Measurements from ENCODE around the gene SFRP2. TPM values are rescaled to one million over a fixed set of nuclear protein-coding genes. Genes with fewer than 3 reads are reported as not detected.

SFRP2 gene
- total RNA-seq, 1 experiment from 2014 or later = not detected

DNA sequence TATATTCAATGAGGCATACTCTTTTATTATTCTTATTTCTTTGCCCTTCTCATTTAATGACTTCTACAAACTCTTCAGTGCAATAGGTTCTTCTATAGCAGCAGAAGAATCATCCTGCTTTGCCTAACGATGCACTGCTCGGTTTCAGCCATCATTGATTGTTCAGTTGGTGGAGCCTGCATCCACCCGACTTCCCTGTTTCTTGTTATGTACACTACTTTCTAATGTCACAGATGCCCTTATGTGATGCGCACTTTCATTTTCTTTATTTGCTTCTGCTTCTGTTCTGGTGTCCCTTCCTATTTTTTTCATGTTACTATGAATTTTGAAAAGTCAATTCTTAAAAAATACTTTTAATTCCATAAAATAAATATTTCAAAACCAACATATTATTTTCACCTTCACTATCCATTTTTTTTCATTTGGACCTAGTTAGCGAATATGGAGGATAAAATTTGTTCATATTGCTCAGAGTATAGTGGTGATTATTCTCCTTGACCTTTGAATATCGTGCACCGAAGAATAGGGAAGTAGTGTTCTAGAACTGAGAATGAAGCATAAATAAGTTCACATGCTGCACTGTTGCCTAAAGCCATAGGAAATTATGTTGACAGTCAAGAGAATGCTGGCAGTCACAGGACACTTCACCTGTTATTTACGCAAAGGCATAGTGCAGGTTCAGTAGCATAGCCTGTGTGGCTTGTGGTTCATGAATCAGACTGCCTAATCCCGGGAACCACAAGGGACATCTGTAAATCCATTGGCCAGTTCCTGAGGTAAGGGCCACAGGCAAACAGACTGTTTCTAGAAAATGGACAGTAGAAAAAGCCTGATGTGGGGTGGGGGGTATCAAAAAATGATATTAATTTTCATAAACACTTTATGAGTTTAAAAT lies 21.3 kb upstream of the SFRP2 start:
- H3K4me3 ChIP-seq = no peak overlapping the region
- DNase-seq (ENCODE audit: low read depth in 1 of 2, low spot score in 2 of 2) = no peak
- no peaks in the 10 kb centered on the region for H3K4me1 ChIP-seq (replicated peaks)
- H3K27ac ChIP-seq = no peak overlapping the region
- no peaks in the 10 kb centered on the region for H3K36me3 ChIP-seq
- no peaks in the 10 kb centered on the region for H3K9me3 ChIP-seq (replicated peaks)
- H3K27me3 ChIP-seq (replicated peaks) = no peaks in the 10 kb centered on the region

DNA sequence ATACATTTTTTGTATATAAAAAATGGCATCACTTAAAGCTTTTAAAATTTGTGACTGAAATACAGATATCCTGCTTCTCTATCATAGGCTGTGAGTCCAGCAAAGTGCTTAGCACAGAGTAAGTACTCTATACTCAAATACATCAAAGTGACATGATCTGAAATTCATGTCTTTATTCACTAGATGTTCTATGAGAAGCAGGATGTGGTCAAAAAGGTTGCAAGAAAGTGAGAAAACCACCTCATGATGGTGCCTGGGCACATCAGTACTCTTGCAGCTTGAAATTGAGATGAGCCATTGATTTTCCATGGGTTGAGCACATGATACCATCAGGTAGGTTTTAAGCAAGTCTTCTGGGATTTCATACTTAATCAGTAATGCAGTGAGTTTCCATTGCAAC lies 20.4 kb upstream of the SFRP2 start:
- Histone ChIP-seq H3K36me3 (no peaks in the 10 kb centered on the region), H3K27ac (no peak overlapping the region), H3K9me3 (replicated peaks) (no peaks in the 10 kb centered on the region), H3K4me3 (no peak overlapping the region), H3K27me3 (replicated peaks) (no peaks in the 10 kb centered on the region), H3K4me1 (replicated peaks) (no peaks in the 10 kb centered on the region)
- no peak for DNase-seq (ENCODE audit: low read depth in 1 of 2, low spot score in 2 of 2)

GRCh38 chr4:153808175-153808574 lies 19.3 kb upstream of the SFRP2 start:
- no peaks in the 10 kb centered on the region for H3K27me3 ChIP-seq (replicated peaks)
- no peak overlapping the region for H3K4me3 ChIP-seq
- no peak overlapping the region for H3K27ac ChIP-seq
- no peaks in the 10 kb centered on the region for H3K4me1 ChIP-seq (replicated peaks)
- DNase-seq (ENCODE audit: low read depth in 1 of 2, low spot score in 2 of 2) = no peak
- H3K36me3 ChIP-seq = no peaks in the 10 kb centered on the region
- H3K9me3 ChIP-seq (replicated peaks) = no peaks in the 10 kb centered on the region

GRCh38 chr4:153806073-153806472 lies 17.2 kb upstream of the SFRP2 start:
- Histone ChIP-seq H3K27ac (no peak overlapping the region), H3K9me3 (replicated peaks) (no peaks in the 10 kb centered on the region), H3K36me3 (no peaks in the 10 kb centered on the region), H3K4me3 (no peak overlapping the region), H3K4me1 (replicated peaks) (no peaks in the 10 kb centered on the region), H3K27me3 (replicated peaks) (no peaks in the 10 kb centered on the region)
- DNase-seq (ENCODE audit: low read depth in 1 of 2, low spot score in 2 of 2) = no peak

GRCh38 chr4:153804722-153805121 lies 15.8 kb upstream of the SFRP2 start:
- H3K27ac ChIP-seq = no peak overlapping the region
- H3K9me3 ChIP-seq (replicated peaks) = no peaks in the 10 kb centered on the region
- H3K36me3 ChIP-seq = no peaks in the 10 kb centered on the region
- no peaks in the 10 kb centered on the region for H3K27me3 ChIP-seq (replicated peaks)
- no peak overlapping the region for H3K4me3 ChIP-seq
- H3K4me1 ChIP-seq (replicated peaks) = no peaks in the 10 kb centered on the region
- DNase-seq (ENCODE audit: low read depth in 1 of 2, low spot score in 2 of 2) = no peak

DNA sequence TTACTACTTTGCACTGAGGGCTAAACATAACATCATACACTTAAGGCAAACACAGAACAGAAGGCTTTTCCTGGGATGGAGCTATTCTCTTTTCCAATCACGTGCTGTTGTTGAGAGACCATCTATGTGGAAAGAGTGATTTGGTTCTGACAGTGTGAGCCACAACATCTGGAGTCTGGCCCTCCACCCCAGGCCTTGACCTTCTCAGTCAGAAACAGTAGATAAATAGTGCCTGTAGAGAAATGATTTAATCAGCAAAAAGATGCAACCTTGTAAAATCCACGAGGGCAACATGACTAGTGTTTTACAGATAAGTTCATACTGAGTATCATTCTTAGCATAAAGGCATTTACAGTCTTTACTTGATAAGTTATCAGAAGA lies 10.8 kb upstream of the SFRP2 start:
- Histone ChIP-seq H3K9me3 (replicated peaks) (no peaks in the 10 kb centered on the region), H3K4me3 (no peak overlapping the region), H3K4me1 (replicated peaks) (no peaks in the 10 kb centered on the region), H3K27me3 (replicated peaks) (0 out of 2 replicates have a peak, but pooled peaks cover 3% of the 10 kb centered on the region), H3K27ac (no peak overlapping the region), H3K36me3 (no peaks in the 10 kb centered on the region)
- no peak for DNase-seq (ENCODE audit: low read depth in 1 of 2, low spot score in 2 of 2)

DNA sequence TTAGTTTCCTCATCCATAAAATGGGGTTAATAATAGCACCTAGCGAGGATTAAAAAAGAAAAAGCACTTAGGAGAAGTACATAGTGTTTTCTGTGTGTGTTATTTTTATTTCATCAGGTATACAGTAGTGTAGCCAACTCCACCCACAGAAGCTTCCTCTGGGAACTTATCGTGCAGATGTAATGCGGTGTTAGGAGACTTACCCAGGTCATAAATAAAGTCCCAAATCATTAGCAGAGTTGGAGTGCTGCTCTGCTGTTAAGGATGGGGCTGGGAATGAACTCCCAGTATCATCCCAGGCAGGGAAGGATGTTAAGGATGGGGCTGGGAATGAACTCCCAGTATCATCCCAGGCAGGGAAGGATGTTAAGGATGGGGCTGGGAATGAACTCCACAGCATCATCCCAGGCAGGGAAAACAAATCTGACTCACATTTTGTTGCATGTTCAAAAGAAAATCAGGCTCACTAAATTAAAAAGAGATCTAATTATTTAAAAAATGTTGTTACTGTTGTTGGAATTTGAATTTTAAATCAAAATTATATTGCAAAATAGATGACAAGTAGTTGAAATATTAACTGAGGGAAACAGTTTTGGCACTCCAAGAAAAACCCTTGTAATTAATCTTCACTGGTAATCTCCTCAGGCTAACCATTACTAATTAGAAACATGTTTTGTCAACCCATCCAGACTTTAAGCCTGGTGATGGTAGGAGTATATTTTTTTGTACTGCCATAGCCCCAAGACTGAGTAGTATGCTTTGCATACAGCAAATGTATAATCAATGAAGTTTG lies 10.2 kb upstream of the SFRP2 start:
- Histone ChIP-seq H3K4me3 (no peak overlapping the region), H3K9me3 (replicated peaks) (no peaks in the 10 kb centered on the region), H3K27ac (no peak overlapping the region), H3K36me3 (no peaks in the 10 kb centered on the region), H3K4me1 (replicated peaks) (no peaks in the 10 kb centered on the region), H3K27me3 (replicated peaks) (peaks cover 5% of the 10 kb centered on the region; the same call in 1 of the 2 replicates)
- no peak for DNase-seq (ENCODE audit: low read depth in 1 of 2, low spot score in 2 of 2)

DNA sequence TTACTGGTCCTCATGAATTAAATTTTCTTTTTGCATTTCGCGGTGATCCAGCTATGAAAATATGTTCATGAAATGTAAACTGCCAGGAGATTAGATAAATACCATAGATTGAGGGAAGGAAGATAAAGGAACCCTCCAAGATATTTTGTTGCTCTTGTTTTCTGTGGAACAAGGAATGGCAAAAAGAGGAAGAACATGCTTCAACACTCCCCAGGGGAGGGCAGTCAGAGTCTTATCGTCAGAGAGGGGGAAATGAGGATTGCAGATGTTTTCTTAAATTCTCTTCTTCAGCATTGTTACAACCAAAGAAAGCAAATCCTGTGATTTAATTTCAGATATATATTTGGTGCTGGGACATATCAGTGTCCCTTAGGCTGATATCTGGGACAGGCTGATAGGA lies 9.5 kb upstream of the SFRP2 start:
- Histone ChIP-seq H3K4me1 (replicated peaks) (no peaks in the 10 kb centered on the region), H3K36me3 (no peaks in the 10 kb centered on the region), H3K4me3 (no peak overlapping the region), H3K27ac (no peak overlapping the region), H3K27me3 (replicated peaks) (peaks cover 10% of the 10 kb centered on the region), H3K9me3 (replicated peaks) (no peaks in the 10 kb centered on the region)
- no peak for DNase-seq (ENCODE audit: low read depth in 1 of 2, low spot score in 2 of 2)

- H3K9me3 ChIP-seq (replicated peaks) = no peaks in the 10 kb centered on the region
- H3K27ac ChIP-seq = no peak overlapping the region
- no peaks in the 10 kb centered on the region for H3K36me3 ChIP-seq
- H3K27me3 ChIP-seq (replicated peaks) = peaks cover 15% of the 10 kb centered on the region
- no peak for DNase-seq (ENCODE audit: low read depth in 1 of 2, low spot score in 2 of 2)
- H3K4me3 ChIP-seq = no peak overlapping the region
- no peaks in the 10 kb centered on the region for H3K4me1 ChIP-seq (replicated peaks)
Measured at GRCh38 chr4:153794006-153794405, 5.1 kb upstream of the SFRP2 start.

- DNase-seq (ENCODE audit: low read depth in 1 of 2, low spot score in 2 of 2) = no peak
- H3K27me3 ChIP-seq (replicated peaks) = peaks cover 22% of the 10 kb centered on the region
- no peaks in the 10 kb centered on the region for H3K4me1 ChIP-seq (replicated peaks)
- H3K36me3 ChIP-seq = no peaks in the 10 kb centered on the region
- no peak overlapping the region for H3K27ac ChIP-seq
- no peak overlapping the region for H3K4me3 ChIP-seq
- no peaks in the 10 kb centered on the region for H3K9me3 ChIP-seq (replicated peaks)
Measured at GRCh38 chr4:153792618-153793247, 3.9 kb upstream of the SFRP2 start.

DNA sequence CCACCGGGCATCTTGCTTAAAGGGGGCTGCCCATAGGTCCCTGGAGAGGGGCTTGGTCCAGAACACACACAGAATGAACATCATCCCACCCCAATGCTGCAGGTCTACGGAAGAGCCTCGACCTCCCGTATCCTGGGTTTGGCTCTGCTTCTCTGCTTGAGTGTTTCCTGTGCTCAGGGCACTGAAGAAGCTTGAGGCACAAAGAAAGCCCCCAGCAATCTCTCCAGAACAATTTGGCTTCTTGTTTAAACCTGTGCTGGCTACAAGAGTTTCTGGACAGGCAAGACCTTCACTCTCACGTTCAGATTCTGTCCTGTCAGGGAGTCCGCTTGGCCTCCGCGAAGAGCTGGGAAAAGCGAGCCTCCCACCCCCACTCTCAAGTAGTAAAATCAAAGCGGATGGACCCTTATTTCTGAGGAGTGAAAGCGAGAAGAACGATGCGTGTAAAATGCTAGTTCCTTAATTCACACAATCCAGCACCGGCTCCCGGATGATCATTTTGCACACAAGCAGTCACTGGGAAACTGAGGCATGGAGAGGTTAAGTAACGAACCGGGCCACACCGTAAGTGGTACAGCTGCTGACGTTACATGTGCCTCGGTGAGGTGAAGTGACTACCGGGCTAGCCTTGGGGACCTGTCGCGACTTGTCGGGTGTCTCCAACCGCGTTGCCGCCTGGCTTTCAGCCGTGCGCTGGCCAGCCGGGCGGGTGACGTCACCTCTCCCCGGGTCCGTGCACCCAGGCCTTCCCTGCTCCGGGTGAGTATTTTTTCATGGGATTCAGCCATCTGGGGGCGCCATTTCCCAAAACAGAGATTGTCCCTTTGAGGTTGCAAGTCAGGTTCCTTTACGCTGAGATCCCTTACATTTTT lies 3.1 kb upstream of the SFRP2 start:
- Histone ChIP-seq H3K27me3 (replicated peaks) (peaks cover 24% of the 10 kb centered on the region), H3K36me3 (no peaks in the 10 kb centered on the region), H3K4me3 (no peak overlapping the region), H3K9me3 (replicated peaks) (no peaks in the 10 kb centered on the region), H3K4me1 (replicated peaks) (no peaks in the 10 kb centered on the region), H3K27ac (no peak overlapping the region)
- no peak for DNase-seq (ENCODE audit: low read depth in 1 of 2, low spot score in 2 of 2)

- Histone ChIP-seq H3K36me3 (no peaks in the 10 kb centered on the region), H3K27me3 (replicated peaks) (peaks cover 25% of the 10 kb centered on the region), H3K9me3 (replicated peaks) (no peaks in the 10 kb centered on the region), H3K4me3 (no peak overlapping the region), H3K27ac (no peak overlapping the region), H3K4me1 (replicated peaks) (no peaks in the 10 kb centered on the region)
- DNase-seq (ENCODE audit: low read depth in 1 of 2, low spot score in 2 of 2) = no peak
Measured at GRCh38 chr4:153790962-153791551, 2.2 kb upstream of the SFRP2 start.

DNA sequence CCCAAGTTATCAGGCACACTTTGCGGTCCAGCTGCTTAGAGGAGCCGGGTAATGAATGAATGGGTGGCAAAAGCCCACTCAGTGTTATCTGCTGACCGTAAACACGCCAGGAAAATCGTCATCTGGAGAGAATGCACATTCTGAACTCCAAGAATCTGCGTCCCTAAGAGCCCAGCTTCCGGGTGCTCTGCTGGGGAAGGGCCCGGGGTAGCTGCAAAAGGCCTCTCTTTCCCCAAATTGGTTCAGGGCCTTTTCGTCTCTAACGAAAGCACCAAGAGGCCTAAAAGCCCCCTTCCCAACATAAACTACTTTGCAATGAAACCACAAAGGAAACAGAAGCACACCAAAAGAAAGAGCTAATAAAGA lies 1.6 kb upstream of the SFRP2 start:
- Histone ChIP-seq H3K4me3 (no peak overlapping the region), H3K27ac (no peak overlapping the region), H3K4me1 (replicated peaks) (no peaks in the 10 kb centered on the region), H3K27me3 (replicated peaks) (peaks cover 22% of the 10 kb centered on the region), H3K9me3 (replicated peaks) (no peaks in the 10 kb centered on the region), H3K36me3 (no peaks in the 10 kb centered on the region)
- no peak for DNase-seq (ENCODE audit: low read depth in 1 of 2, low spot score in 2 of 2)

Data from SJSA1 (cell line).